GM12878 (cell line): Measurements from ENCODE around the gene RPL13A. TPM values are rescaled to one million over a fixed set of nuclear protein-coding genes. Genes with fewer than 3 reads are reported as not detected.
"Not testable (repeated sequence)": the region's sequence is repeated elsewhere in the genome, so short reads cannot be mapped to it uniquely, and the experiment has no call there.

Experiments
- ATAC-seq: fragments of 200-7000 bp; cut with Tn5 transposase; 3 replicates; pipeline ENCODE4 v1.9.1; 2020; ENCODE audit warnings: mild to moderate bottlenecking, moderate library complexity
- BruUV-seq: library from RNA; stranded (reverse); fragments of 400-500 nt; replicated peaks from 2 replicates; lab custom pipeline; 2021; lab: Mats Ljungman, UMichigan
- CTCF ChIA-PET: fragments of 300-600 bp; sonication (Branson Sonifier 250); formaldehyde crosslinking; extraction: SDS; loops from one replicate; lab custom pipeline; 2021; ENCODE audit warnings: inconsistent platforms; lab: Yijun Ruan, JAX
- POLR2A ChIA-PET: fragments of 350-600 bp; formaldehyde crosslinking; extraction: SDS; loops from one replicate; lab custom pipeline; 2021; ENCODE audit warnings: inconsistent platforms; lab: Charles Lee
- RAD21 ChIA-PET: fragments of 300-600 bp; sonication (Branson Sonifier 250); formaldehyde crosslinking; loops from one replicate; lab custom pipeline; 2023; ENCODE audit warnings: antibody characterized with exemption; ENCODE audit not compliant: unreplicated experiment; lab: Charles Lee
- SMC1A ChIA-PET: fragments of 300-600 bp; sonication (Branson Sonifier 250); formaldehyde crosslinking; loops from one replicate; lab custom pipeline; 2023; ENCODE audit not compliant: unreplicated experiment, uncharacterized antibody; lab: Charles Lee
- DNase-seq: peaks from one replicate; pipeline ENCODE4 v3.0.0-alpha.2; 2011; ENCODE audit warnings: low read depth, low spot score
- FAIRE-seq: peaks from 3 replicates; lab custom pipeline; 2011; peaks lifted over from hg19 to GRCh38; lab: Jason Lieb, UNC
- H2AFZ ChIP-seq: 2 replicates; pipeline ENCODE4 v1.6.0; 2011; ENCODE audit warnings: low read depth, low read length, control low read depth; ENCODE audit not compliant: control insufficient read depth
- H3K27ac ChIP-seq: 2 replicates; pipeline ENCODE4 v1.5.1; 2011; ENCODE audit warnings: control low read depth; ENCODE audit not compliant: control insufficient read depth, insufficient read depth
- H3K27me3 ChIP-seq, 2 experiments: replicated peaks in 1 of 2; 2 replicates each; pipeline versions ENCODE4 v1.6.0 to v1.6.1; 2011; ENCODE audit warnings: low read length in 1 of 2; ENCODE audit not compliant: control insufficient read depth in 2 of 2, insufficient read depth in 2 of 2
- H3K36me3 ChIP-seq, 2 experiments: 2 replicates each; pipeline ENCODE4 v1.5.1; 2011; ENCODE audit warnings: low read length in 1 of 2; ENCODE audit not compliant: control insufficient read depth in 2 of 2, insufficient read depth in 2 of 2
- H3K4me1 ChIP-seq: 2 replicates; pipeline ENCODE4 v1.6.1; 2011; ENCODE audit warnings: mild to moderate bottlenecking, low read length, moderate library complexity, mixed read lengths; ENCODE audit not compliant: control insufficient read depth, insufficient read depth
- H3K4me2 ChIP-seq: 2 replicates; pipeline ENCODE4 v1.6.0; 2011; ENCODE audit warnings: control low read depth; ENCODE audit not compliant: control insufficient read depth, insufficient read depth
- H3K4me3 ChIP-seq: fragments of 200-600 bp; sonication (generic); 2 replicates; pipeline ENCODE4 v1.5.1; 2016
- H3K79me2 ChIP-seq: 2 replicates; pipeline ENCODE4 v1.6.0; 2011; ENCODE audit warnings: low read length; ENCODE audit not compliant: control insufficient read depth, insufficient read depth
- H3K9ac ChIP-seq: 2 replicates; pipeline ENCODE4 v1.8.0; 2011; ENCODE audit warnings: low read length, control low read depth, mixed read lengths; ENCODE audit not compliant: control insufficient read depth, insufficient read depth
- H3K9me3 ChIP-seq: replicated peaks from 3 replicates; pipeline ENCODE4 v1.5.1; 2011; ENCODE audit warnings: mild to moderate bottlenecking, low read length; ENCODE audit not compliant: control insufficient read depth, insufficient read depth
- H4K20me1 ChIP-seq: 2 replicates; pipeline ENCODE4 v1.6.0; 2011; ENCODE audit not compliant: control insufficient read depth, insufficient read depth
- CREB1 ChIP-seq: IDR thresholded peaks from 2 replicates; pipeline ENCODE4 v1.6.1; 2012; ENCODE audit warnings: low read depth, mild to moderate bottlenecking, inconsistent platforms
- CTCF ChIP-seq, 3 experiments: IDR thresholded peaks in 2 of 3; conservative IDR thresholded peaks in 1 of 3; 2 replicates each; pipeline ENCODE4 v1.5.1; 2011; ENCODE audit warnings: low read depth in 3 of 3, low read length in 3 of 3, mild to moderate bottlenecking in 3 of 3, control low read depth in 2 of 3, moderate library complexity in 2 of 3, inconsistent platforms in 1 of 3, mixed read lengths in 1 of 3; ENCODE audit not compliant: control insufficient read depth in 2 of 3, insufficient read depth in 1 of 3; ENCODE audit errors: extremely low read depth in 1 of 3
- ETV6 ChIP-seq, 2 experiments: fragments of 450-650 bp in 1 of 2; IDR thresholded peaks in 1 of 2; conservative IDR thresholded peaks in 1 of 2; 2 replicates each; pipeline ENCODE4 v1.6.1; 2014; ENCODE audit warnings: antibody characterized with exemption in 1 of 2, borderline replicate concordance in 1 of 2, low read depth in 1 of 2, mild to moderate bottlenecking in 1 of 2, moderate library complexity in 1 of 2
- HDGF ChIP-seq: fragments of 450-650 bp; IDR thresholded peaks from 2 replicates; pipeline ENCODE4 v1.6.1; 2016; ENCODE audit warnings: antibody characterized with exemption
- SMAD1 ChIP-seq: fragments of 450-650 bp; IDR thresholded peaks from 2 replicates; pipeline ENCODE4 v1.6.1; 2018; ENCODE audit warnings: mild to moderate bottlenecking, low read depth; ENCODE audit not compliant: partially characterized antibody
- YBX1 ChIP-seq: fragments of 450-650 bp; IDR thresholded peaks from 2 replicates; pipeline ENCODE4 v1.6.1; 2016; ENCODE audit warnings: antibody characterized with exemption
- WGBS: methylation state at CpG from one replicate; pipeline ENCODE4 v1.1.6; 2016; ENCODE audit warnings: low lambda C conversion rate; ENCODE audit not compliant: insufficient replicate concordance, insufficient coverage; ENCODE audit errors: missing lambda C conversion rate; 5-methylcytosine and 5-hydroxymethylcytosine counted together
- in situ Hi-C: fragments of 300-500 bp; cut with MboI; formaldehyde crosslinking; loops from 9 replicates; pipeline ENCODE4 v1.14.3; 2018; ENCODE audit warnings: mixed read lengths
- intact Hi-C: fragments of 100-400 bp; cut with micrococcal nuclease; formaldehyde crosslinking; loops from one replicate; pipeline ENCODE4 v1.14.2; 2022; ENCODE audit not compliant: unreplicated experiment
- polyA plus RNA-seq, 11 experiments: library from polyadenylated mRNA; depleted of rRNA in 4 of 11; unstranded in 6 of 11; stranded (reverse) in 5 of 11; fragments of >200 nt; fragmentation: Nextera tagmentation in 4 of 11; fragmentation: Illumina TruSeq in 1 of 11; extraction: Ambion mirVana in 4 of 11; extraction: Trizol in 1 of 11; gene quantifications; 1 replicate in 1 of 11; 2 replicates in 10 of 11; pipeline versions ENCODE4 v1.2.1 to v1.2.3, GENCODE V29; 2011 to 2016; ENCODE audit warnings: inconsistent platforms in 2 of 11, missing spikeins in 2 of 11, low read depth in 1 of 11
- total RNA-seq, 4 experiments: library from RNA; depleted of rRNA in 3 of 4; stranded (reverse); fragments of >200 nt in 3 of 4; fragmentation: Illumina TruSeq in 1 of 4; extraction: Trizol in 1 of 4; gene quantifications; 2 replicates each; pipeline versions ENCODE4 v1.2.1 to v1.2.3, GENCODE V29; 2013 to 2021

Gene RPL13A
- total and polyA plus RNA-seq, 10 of the 15 experiments (the other 5 are each of a cell fraction or from before 2014, with no cell fraction given) = 1,426 to 8,961 (median 4,266) TPM

- ATAC-seq, DNase-seq, H3K36me3 ChIP-seq, H4K20me1 ChIP-seq, H3K27ac ChIP-seq, H3K79me2 ChIP-seq, BruUV-seq, intact Hi-C loops, H3K9ac ChIP-seq, H3K9me3 ChIP-seq, H3K4me3 ChIP-seq, FAIRE-seq, in situ Hi-C loops, H3K4me1 ChIP-seq: not testable (repeated sequence)
- peak; percentile 45 for TF ChIP-seq SMAD1
- 0 out of 4 replicates have a peak, but pooled peaks of 1 of the 2 experiments have one; percentile 6 for TF ChIP-seq ETV6 (conservative IDR thresholded peaks at IDR 0.05 in 1 of 2, IDR thresholded peaks at IDR 0.05 in 1 of 2; ENCODE audit: borderline replicate concordance in 1 of 2, low read depth in 1 of 2)
- 0 out of 2 replicates have a peak, but pooled peaks have one; percentile 27 for TF ChIP-seq HDGF
- peak; percentile 52; the same call in 1 of the 2 replicates for TF ChIP-seq YBX1
- H2AFZ ChIP-seq = peak overlapping the region; percentile 25
- ChIA-PET SMC1A (interaction anchor here (0.6 to 3.4 kb wide), 5 partner anchors 13 to 102 kb away, joined by 3 to 14 read pairs (median 3); no protein-coding TSS in a partner anchor), POLR2A (interaction anchor here (0.6 to 0.8 kb wide), 3 partner anchors 9 to 26 kb away, joined by 4 to 9 read pairs (median 4); partner anchors contain the start of gene ALDH16A1), RAD21 (interaction anchor here (1.0 to 1.3 kb wide), 2 partner anchors 25 to 53 kb away, joined by 4 to 5 read pairs; no protein-coding TSS in a partner anchor), CTCF (interaction anchor here (0.6 to 4.9 kb wide), 11 partner anchors 9 to 219 kb away, joined by 3 to 47 read pairs (median 4); partner anchors contain the start of genes ALDH16A1 and FLT3LG)
- peak overlapping the region; percentile 62; the same call in 1 of the 2 replicates for H3K4me2 ChIP-seq
- 4% methylated on average over 2 of the region's 5 CpGs for WGBS
- H3K27me3 ChIP-seq = peaks cover 9 to 18% of the 10 kb centered on the region in 2 experiments
Measured at GRCh38 chr19:49444100-49444700, 43.2 kb upstream of the RPL13A start.

DNA sequence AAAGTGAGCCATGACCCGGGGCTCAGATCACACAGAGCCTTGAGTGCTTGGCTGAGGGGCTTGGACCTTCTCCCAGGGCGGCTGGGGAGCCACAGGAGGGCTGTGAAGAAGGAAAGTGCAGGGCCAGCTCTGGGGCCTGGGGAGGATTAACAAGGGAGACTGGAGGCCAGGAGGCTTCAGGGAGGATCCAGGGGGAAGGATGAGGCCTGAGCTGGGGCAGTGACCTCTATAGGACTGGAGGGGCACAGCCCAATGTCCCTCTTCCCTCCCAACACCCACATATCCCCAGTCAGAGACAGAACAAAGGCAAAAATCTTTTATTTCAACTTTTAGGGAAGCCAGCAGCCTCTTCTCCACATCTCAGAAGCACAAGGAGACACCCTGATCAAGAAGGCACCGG is 41.4 kb upstream of the RPL13A start:
- ChIA-PET RAD21 (interaction anchor here (1.0 kb wide), 1 partner anchor 24 kb away, joined by 3 read pairs; no protein-coding TSS in a partner anchor), SMC1A (interaction anchor here (0.7 to 3.4 kb wide), 3 partner anchors 14 to 72 kb away, joined by 3 to 11 read pairs (median 3); no protein-coding TSS in a partner anchor), CTCF (interaction anchor here (0.6 to 4.9 kb wide), 5 partner anchors 24 to 186 kb away, joined by 3 to 47 read pairs (median 8); partner anchors contain the start of gene FLT3LG), POLR2A (interaction anchor here (0.6 to 1.1 kb wide), 6 partner anchors 9 to 1389 kb away, joined by 3 to 8 read pairs (median 4); partner anchors contain the start of gene RRAS)
- Histone ChIP-seq H3K79me2 (peaks cover 13% of the 10 kb centered on the region), H4K20me1 (no peaks in the 10 kb centered on the region; the same call in 1 of the 2 replicates), H3K36me3 (peaks cover 2 to 6% of the 10 kb centered on the region in 2 experiments; a peak in 3 of 4 replicates), H3K27me3 (peaks cover 2 to 7% of the 10 kb centered on the region in 2 experiments; a peak in 2 of 4 replicates), H3K4me3 (no peak overlapping the region), H3K27ac (no peak overlapping the region), H3K9ac (no peak overlapping the region), H3K4me2 (no peak overlapping the region), H3K4me1 (peaks cover 5% of the 10 kb centered on the region)
- WGBS = 93% methylated on average over 3 of the region's 3 CpGs
- intact Hi-C loops = no loop called here
- ATAC-seq = no peak
- in situ Hi-C loops = no loop called here
- no TSS peak for BruUV-seq
- peak in 1 of 3 experiments; percentile 6; a peak in 1 of 6 replicates for TF ChIP-seq CTCF (IDR thresholded peaks at IDR 0.05 in 2 of 3, conservative IDR thresholded peaks at IDR 0.05 in 1 of 3; ENCODE audit: control insufficient read depth in 2 of 3, extremely low read depth in 1 of 3, insufficient read depth in 1 of 3, low read depth in 3 of 3, low read length in 3 of 3)
- TF ChIP-seq CREB1 = no peak
- TF ChIP-seq, all 136 proteins: peak for 1
- no peak for FAIRE-seq
- Histone ChIP-seq H3K9me3 (no peaks in the 10 kb centered on the region), H2AFZ (no peak overlapping the region)
- DNase-seq = no peak
